ENCODE data around the gene TECTB. TPM values are rescaled to one million over a fixed set of nuclear protein-coding genes. Genes with fewer than 3 reads are reported as not detected.

TECTB gene
- total and polyA plus RNA-seq, 11 donors, result not detected

- intact Hi-C loops (cut with DNase I), result no loop called here
- Histone ChIP-seq H3K9me3 (no peaks in the 10 kb centered on the region), H3K27ac (no peak overlapping the region), H3K4me1 (no peaks in the 10 kb centered on the region), H3K36me3 (no peaks in the 10 kb centered on the region), H3K4me3 (no peak overlapping the region), H3K27me3 (no peaks in the 10 kb centered on the region)
- 81 to 86% (median 85%) methylated on average over 3 of the region's 3 CpGs for WGBS, 4 donors
- ATAC-seq, result no peak
- no peak for DNase-seq
- TF ChIP-seq POLR2A (IDR thresholded peaks at IDR 0.05) (no peak), CTCF (IDR thresholded peaks at IDR 0.05) (no peak)
Observed at GRCh38 chr10:112327678-112328077, 44.5 kb downstream of the TECTB start.

GRCh38 chr10:112330162-112330561 lies 47.0 kb downstream of the TECTB start:
- H3K9me3 ChIP-seq, result no peaks in the 10 kb centered on the region
- H3K27ac ChIP-seq, result no peak overlapping the region
- 61 to 74% (median 63%) methylated on average over 4 of the region's 4 CpGs for WGBS, 4 donors
- no peak overlapping the region for H3K4me3 ChIP-seq
- TF ChIP-seq CTCF (IDR thresholded peaks at IDR 0.05) (no peak), POLR2A (IDR thresholded peaks at IDR 0.05) (no peak)
- intact Hi-C loops (cut with DNase I), result no loop called here
- no peak for ATAC-seq
- no peaks in the 10 kb centered on the region for H3K4me1 ChIP-seq
- no peaks in the 10 kb centered on the region for H3K27me3 ChIP-seq
- no peaks in the 10 kb centered on the region for H3K36me3 ChIP-seq
- no peak for DNase-seq

- H3K27ac ChIP-seq, result no peak overlapping the region
- no peaks in the 10 kb centered on the region for H3K4me1 ChIP-seq
- WGBS, 4 donors, result 75 to 79% (median 78%) methylated on average over 1 of the region's 1 CpG
- TF ChIP-seq POLR2A (IDR thresholded peaks at IDR 0.05) (no peak), CTCF (IDR thresholded peaks at IDR 0.05) (no peak)
- H3K9me3 ChIP-seq, result no peaks in the 10 kb centered on the region
- ATAC-seq, result no peak
- DNase-seq, result no peak
- no peak overlapping the region for H3K4me3 ChIP-seq
- no peaks in the 10 kb centered on the region for H3K27me3 ChIP-seq
- no peaks in the 10 kb centered on the region for H3K36me3 ChIP-seq
- intact Hi-C loops (cut with DNase I), result no loop called here
Observed at GRCh38 chr10:112330607-112331160, 47.5 kb downstream of the TECTB start.

- 76 to 93% (median 90%) methylated on average over 3 of the region's 3 CpGs for WGBS, 4 donors
- H3K4me1 ChIP-seq, result no peaks in the 10 kb centered on the region
- ATAC-seq (no peak), DNase-seq (no peak)
- H3K4me3 ChIP-seq, result no peak overlapping the region
- intact Hi-C loops (cut with DNase I), result no loop called here
- no peaks in the 10 kb centered on the region for H3K9me3 ChIP-seq
- H3K36me3 ChIP-seq, result no peaks in the 10 kb centered on the region
- TF ChIP-seq CTCF (IDR thresholded peaks at IDR 0.05), result no peak
- no peak for TF ChIP-seq POLR2A (IDR thresholded peaks at IDR 0.05)
- H3K27me3 ChIP-seq, result no peaks in the 10 kb centered on the region
- no peak overlapping the region for H3K27ac ChIP-seq
Observed at GRCh38 chr10:112332022-112332421, 48.8 kb downstream of the TECTB start.

Measured in heart left ventricle (tissue), 16 donors.